ENCODE measurements around the gene ERO1B.

GRCh38 chr1:236323819-236324411 lies 42.2 kb upstream of the ERO1B start:
- TF ChIP-seq, protein P1, sequence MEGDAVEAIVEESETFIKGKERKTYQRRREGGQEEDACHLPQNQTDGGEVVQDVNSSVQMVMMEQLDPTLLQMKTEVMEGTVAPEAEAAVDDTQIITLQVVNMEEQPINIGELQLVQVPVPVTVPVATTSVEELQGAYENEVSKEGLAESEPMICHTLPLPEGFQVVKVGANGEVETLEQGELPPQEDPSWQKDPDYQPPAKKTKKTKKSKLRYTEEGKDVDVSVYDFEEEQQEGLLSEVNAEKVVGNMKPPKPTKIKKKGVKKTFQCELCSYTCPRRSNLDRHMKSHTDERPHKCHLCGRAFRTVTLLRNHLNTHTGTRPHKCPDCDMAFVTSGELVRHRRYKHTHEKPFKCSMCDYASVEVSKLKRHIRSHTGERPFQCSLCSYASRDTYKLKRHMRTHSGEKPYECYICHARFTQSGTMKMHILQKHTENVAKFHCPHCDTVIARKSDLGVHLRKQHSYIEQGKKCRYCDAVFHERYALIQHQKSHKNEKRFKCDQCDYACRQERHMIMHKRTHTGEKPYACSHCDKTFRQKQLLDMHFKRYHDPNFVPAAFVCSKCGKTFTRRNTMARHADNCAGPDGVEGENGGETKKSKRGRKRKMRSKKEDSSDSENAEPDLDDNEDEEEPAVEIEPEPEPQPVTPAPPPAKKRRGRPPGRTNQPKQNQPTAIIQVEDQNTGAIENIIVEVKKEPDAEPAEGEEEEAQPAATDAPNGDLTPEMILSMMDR (conservative IDR thresholded peaks at IDR 0.05), result no peak
- TF ChIP-seq EZH2 (IDR thresholded peaks at IDR 0.05; ENCODE audit: low read depth), result no peak
